GM12872 (cell line): ENCODE measurements around the gene PLA2G2F.

Experiments
- CTCF ChIP-seq: IDR thresholded peaks from 3 replicates; pipeline ENCODE4 v1.5.1; 2011; ENCODE audit warnings: low read depth, mild to moderate bottlenecking, low read length, moderate library complexity; ENCODE audit not compliant: insufficient read depth

PLA2G2F gene

GRCh38 chr1:20189664-20190063, 50.5 kb downstream of the PLA2G2F start:
- TF ChIP-seq CTCF = no peak

GRCh38 chr1:20190256-20191160, 51.4 kb downstream of the PLA2G2F start:
- TF ChIP-seq CTCF = no peak

- TF ChIP-seq CTCF = no peak
Observed at GRCh38 chr1:20191266-20191825, 52.2 kb downstream of the PLA2G2F start.

- no peak for TF ChIP-seq CTCF
Observed at GRCh38 chr1:20192364-20192763, 53.2 kb downstream of the PLA2G2F start.

- TF ChIP-seq CTCF = no peak
Observed at GRCh38 chr1:20192871-20193411, 53.8 kb downstream of the PLA2G2F start.

GRCh38 chr1:20194224-20194623, 55.1 kb downstream of the PLA2G2F start:
- TF ChIP-seq CTCF = no peak

- TF ChIP-seq CTCF = peak; percentile 90
Observed at GRCh38 chr1:20194757-20195461, 55.8 kb downstream of the PLA2G2F start.
